Hepatocyte (in vitro differentiated cells): ENCODE data around the gene MAN1C1.

Source experiments
- CTCF ChIP-seq: fragments of 200-600 bp; sonication (generic); IDR thresholded peaks from 2 replicates; pipeline ENCODE4 v1.5.1; 2016; ENCODE audit warnings: antibody characterized with exemption, mild to moderate bottlenecking; ENCODE audit not compliant: poor library complexity
- EZH2 ChIP-seq: fragments of 200-600 bp; sonication (generic); IDR thresholded peaks from 2 replicates; pipeline ENCODE4 v1.6.1; 2016; ENCODE audit warnings: antibody characterized with exemption, mild to moderate bottlenecking, borderline replicate concordance
- EZH2phosphoT487 ChIP-seq: fragments of 200-600 bp; sonication (generic); IDR thresholded peaks from one replicate; pipeline ENCODE4 v1.6.1; 2018; ENCODE audit warnings: antibody characterized with exemption, mild to moderate bottlenecking, low read depth, moderate library complexity; ENCODE audit not compliant: unreplicated experiment, severe bottlenecking

- TF ChIP-seq EZH2 (no peak), CTCF (no peak), EZH2phosphoT487 (no peak)
Observed at GRCh38 chr1:25727088-25727487, 110.5 kb downstream of the MAN1C1 start.
